Epidermal melanocyte (primary cell): ENCODE results near the gene HRH3.
A peak's percentile ranks its signal among the peaks of the same experiment; 100 is the strongest.

Experiments
- DNase-seq: peaks from one replicate; pipeline ENCODE4 v3.0.0; 2011; ENCODE audit warnings: low spot score; ENCODE audit not compliant: insufficient read length

Gene HRH3

DNA sequence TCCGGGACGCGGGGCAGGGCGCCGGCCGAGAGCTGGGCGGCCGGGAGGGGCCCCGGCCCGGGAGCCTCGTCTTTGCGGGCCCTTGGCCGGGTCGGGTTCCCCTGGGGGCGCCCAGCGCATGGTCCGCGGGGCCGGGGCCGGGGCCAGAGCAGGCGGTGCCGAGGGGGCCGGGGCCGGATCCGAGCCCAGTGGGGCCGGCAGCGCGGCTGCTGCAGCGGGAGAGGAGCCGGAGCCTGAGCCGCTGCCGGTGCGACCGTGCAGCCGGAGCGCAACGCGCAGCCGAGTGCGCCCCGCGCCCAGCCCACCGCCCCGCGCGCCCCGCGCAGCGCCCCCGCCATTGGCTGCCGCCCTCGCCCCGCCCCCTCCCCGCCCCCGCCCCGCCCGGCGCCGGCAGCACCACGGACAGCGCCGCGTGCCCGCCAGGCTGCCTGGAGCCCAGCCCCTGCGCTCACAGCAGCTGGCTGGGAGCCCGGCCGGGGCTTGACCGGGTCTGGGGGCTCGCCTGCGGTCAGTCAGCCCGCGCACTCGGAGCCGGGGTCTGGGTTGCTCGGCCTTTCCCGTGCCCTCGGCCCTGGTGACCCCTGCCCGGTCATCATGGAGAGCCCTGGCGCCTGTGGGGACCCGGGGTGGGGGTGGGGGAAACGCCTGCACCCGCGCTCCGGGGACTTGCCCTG, at the start of gene HRH3:
TSS of gene HRH3 (minus strand) at position 287 of the 674 bp plus-strand sequence. CDS start 308 bp downstream, outside the sequence.
- peak; percentile 48 for DNase-seq

- no peak for DNase-seq
These were observed 49.8 kb upstream of the HRH3 start for GRCh38 chr20:62269871-62270270.

DNA sequence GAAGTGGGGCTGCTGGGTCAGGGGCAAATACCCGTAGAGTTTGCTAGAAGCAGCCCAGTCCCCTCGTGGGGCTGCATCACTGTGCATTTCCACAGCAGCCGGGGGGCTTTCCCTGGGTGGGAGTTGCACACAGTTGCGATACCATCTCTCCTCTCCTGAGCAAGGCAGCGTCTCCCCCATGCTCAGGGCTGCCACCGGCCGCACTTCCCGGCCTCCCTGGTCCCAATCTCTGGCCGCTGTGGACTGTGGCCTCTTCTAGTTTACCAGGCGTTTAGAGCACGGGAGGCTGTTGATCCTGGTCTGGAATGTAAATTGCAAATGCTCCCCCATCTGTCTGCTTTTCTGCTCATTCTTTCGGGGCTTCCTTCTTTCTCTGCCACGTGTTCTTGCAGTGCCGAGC, 49.3 kb upstream of the HRH3 start:
- DNase-seq = no peak

DNA sequence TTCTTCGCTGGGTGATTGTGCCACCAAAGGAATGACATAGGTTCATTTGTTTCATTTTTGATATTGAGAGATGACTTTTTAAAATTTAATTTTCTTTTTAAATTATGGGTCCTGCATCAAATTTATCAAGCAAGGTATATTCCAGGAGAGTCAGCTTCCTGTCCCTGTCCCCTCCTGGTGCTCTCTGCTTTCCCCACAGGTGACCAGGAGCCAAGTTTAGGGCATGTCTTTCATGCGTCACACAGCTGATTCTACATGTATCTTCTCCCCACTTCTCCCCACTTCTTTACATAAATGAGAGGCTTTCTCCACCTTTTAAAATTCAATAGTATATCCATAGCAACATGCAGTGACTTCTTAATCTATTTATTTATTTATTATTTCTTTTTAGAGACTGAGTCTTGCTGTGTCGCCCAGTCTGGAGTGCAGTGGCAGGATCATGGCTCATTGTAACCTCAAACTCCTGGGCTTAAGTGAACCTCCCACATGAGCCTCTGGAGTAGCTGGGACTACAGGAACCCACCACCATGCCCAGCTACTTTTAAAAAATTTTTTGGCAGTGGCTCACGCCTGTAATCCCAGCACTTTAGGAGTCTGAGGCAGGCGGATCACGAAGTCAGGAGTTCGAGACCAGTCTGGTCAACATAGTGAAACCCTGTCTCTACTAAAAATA, 48.3 kb upstream of the HRH3 start:
- no peak for DNase-seq

DNA sequence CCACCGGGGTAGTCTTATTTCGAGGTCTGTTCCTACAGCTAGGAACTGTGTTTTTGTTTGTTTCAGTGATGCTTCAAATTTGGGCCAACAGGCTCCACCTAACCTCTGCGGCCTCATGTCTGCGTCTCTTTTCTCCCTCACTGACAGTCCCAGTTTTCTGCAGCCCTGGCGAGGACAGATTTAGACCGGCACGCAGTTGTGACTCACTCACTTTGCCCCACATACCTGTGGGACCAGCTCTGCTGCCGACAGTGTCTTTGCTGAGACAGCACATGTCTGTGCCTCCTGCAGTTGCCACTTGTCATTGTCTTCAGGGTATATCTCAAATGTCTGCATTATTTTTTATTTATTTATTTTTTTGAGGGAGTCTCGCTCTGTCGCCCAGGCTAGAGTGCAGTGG, 47.5 kb upstream of the HRH3 start:
- DNase-seq = no peak

DNA sequence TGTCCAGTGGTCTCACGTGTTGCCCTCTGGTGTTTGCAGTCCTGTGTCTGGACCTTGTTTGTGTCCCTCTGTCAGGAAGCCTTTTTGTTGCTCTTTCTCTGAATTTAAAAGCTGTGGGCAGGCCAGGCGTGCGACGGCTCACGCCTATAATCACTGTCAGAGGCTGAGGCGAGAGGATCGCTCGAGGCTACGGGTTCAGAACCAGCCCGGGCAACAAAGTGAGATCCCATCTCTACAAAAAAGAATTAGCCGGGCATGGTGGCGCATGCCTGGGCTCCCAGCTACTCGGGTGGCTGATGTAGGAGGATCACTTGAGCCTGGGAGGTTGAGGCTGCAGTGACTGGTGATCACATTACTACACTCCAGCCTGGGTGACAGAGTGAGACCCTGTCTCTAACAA, 46.8 kb upstream of the HRH3 start:
- no peak for DNase-seq

- DNase-seq = no peak
These were observed 46.3 kb upstream of the HRH3 start for GRCh38 chr20:62266340-62266739.

DNA sequence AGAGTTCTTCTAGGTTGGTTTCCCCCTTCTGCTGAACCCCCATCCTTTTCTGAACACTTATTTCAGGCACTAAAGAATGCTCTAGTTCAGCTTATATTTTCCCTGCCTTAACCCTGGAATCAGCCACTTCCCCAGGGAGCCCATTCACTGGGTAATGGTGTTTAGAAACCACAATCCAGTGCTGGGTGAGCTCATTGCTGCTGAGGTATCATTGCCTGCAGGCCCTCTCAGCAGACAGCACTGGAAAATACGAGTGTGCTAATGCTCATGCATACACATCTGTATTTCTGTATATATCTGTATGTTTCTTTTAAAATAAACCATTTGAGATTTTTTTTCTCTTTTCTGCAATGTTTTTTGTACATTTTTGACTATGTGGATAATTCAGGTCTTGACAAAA, 45.3 kb upstream of the HRH3 start:
- no peak for DNase-seq

DNA sequence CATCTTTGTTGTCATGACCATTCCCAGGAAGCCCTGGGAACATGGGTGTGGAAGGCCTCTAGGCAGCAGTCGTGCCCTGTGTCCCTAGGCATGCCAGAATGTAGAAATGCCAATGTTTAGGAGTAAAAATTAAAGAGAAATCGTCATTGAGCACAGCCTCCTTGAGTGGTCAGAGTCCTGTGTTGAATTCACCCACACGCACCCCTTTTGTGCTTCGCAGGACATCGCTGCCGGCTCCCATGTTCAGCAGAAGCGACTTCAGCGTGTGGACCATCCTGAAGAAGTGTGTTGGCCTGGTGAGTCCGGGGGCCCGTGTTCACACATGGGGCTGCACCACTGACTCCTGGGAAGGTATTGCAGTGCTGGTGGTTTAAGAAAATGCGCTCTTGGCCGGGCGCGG, 43.3 kb upstream of the HRH3 start:
- no peak for DNase-seq

DNA sequence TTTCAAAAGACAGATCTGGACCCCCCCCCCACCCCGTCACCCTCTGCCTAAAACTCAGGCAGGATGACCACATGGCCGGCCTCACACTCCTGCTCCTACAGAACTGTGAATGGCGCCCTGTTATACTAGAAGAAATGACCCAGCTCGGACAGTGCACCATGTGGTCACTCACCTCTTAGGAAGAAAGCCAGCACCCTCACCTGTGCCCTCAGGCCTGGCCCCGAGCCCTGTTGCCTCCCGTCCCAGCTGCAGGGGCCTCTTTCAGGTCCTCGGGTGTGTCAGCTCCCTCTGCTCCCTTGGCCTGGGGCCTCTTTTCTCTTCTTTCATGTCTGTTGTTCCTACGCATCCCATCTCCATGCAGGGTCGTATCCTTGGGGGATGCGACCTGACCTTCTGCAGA, 42.0 kb upstream of the HRH3 start:
- DNase-seq = no peak

DNA sequence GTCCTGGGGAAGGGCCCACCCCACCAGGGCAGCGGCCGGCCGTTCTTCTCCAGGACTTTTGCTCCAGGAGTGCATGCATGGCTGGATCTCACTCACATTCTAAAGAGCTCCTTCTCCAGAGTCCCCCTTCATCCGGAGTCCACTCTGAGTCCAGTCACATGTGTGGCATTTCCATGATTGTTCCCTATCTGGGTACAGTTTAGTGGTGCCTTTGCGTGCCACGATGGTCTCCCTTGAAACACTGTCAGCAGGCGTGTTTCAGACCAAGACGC, 39.2 kb upstream of the HRH3 start:
- DNase-seq = no peak

DNA sequence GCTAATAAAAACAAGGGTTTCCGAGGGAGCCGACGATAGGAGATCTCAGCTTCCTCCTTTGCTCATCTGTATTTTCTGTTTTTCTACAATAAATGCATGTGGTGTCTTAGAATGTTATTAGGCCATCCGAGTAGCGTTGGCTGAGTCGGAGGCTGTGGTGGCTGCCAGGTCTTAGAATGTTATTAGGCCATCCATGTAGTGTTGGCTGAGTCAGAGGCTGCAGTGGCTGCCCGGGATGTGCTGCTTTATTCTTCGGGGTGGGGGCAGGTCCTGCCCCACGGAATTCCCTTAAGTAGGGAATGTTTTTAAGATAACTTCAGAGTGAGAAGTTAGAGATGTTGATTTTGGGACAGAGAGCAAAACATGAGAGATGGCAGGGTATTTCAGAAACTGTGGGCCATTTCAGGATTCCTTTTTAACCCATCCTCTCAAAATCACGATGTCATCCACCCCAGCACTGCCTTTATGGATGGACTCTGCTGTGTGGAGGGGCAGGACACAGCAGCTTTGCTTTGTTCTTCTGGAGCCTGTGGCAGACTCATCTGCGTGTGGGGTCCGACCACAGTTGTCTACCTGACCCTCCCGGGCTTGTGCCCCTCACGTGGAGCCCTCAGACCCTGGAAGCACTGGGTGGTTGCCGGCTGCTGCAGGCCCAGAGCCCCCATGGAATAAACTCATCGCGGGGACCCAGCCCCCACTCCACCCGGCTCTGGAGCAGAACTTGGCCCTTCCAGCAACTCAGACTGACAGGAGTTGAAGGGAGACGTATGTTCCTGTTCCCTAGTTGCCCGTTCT, 38.6 kb upstream of the HRH3 start:
- DNase-seq = no peak

DNA sequence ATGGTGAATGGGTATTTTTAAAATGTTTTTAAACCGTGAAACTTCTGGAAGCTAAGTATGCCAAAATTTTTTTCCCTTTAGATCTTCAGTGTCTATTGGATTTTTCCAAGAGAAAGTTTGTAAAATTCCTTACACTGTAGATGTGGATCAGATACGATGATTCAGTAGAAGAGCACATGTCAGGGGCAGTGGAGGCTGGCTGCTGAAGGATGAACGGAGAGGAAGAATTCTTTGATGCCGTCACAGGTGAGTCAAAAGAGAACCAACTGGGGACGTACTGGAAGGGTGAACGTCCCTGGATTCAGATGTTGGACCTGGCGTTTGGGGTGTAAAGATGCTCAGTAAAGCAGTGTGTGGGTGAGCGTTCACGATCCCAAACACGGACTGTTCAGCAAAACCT, 35.9 kb upstream of the HRH3 start:
- DNase-seq = no peak

DNA sequence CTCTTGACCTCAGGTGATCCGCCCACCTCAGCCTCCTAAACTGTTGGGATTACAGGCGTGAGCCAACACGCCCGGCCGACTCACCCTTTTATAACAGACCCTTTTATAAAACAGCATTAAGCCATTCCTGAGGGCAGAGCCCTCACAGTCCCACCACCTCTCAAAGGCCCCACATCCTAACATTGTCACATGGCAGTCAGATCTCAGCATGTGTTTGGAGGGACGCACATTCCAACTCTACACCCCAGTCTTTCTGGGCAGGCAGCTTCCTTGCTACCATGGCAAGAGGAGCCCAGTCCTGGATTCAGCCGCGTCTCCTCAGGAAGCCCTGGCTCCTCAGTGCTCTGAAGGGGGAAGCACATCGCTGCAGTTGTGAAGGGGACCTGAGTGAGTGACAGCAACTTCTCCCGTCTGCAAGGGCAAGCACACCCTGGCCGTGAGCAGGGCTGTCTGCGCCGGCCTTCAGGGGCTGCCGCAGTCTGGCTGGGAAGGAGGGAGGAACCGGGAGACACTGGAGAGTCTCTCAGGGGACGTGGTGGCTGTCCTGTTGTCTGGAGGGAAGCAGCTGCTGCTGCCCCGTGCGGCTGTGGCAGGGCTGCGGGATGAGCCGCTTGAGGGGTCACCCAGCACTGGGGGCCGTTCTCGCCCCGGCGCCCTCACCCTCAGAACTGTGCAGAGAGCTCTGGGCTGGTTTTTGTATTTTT, 34.1 kb upstream of the HRH3 start:
- no peak for DNase-seq

GRCh38 chr20:62253398-62253797, 33.3 kb upstream of the HRH3 start:
- no peak for DNase-seq

- no peak for DNase-seq
These were observed 32.4 kb upstream of the HRH3 start for GRCh38 chr20:62252342-62252966.

- DNase-seq = no peak
These were observed 28.9 kb upstream of the HRH3 start for GRCh38 chr20:62248890-62249560.

- DNase-seq = no peak
These were observed 27.0 kb upstream of the HRH3 start for GRCh38 chr20:62246872-62247652.

GRCh38 chr20:62246431-62246830, 26.4 kb upstream of the HRH3 start:
- DNase-seq = no peak

DNA sequence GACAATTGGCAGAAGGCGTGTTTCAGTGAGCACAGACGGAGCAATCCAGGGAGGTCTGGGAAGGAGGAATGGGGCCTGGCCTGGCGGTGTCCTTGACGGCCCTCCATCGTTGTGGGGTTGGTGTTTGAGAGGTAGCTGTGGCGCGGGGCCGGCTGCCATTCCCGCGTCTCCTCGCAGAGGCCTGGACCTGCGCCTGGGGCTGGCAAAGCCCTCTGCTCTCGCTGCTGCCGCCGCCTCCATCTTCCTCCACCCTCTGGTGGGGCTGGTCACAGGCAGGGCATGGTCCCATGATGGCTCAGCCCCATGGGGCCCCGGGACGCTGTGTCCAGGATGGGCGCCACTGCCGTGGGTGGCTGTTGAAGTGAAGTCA, 25.8 kb upstream of the HRH3 start:
- no peak for DNase-seq
